ENCODE measurements around the gene SCO2.

Gene SCO2

DNA sequence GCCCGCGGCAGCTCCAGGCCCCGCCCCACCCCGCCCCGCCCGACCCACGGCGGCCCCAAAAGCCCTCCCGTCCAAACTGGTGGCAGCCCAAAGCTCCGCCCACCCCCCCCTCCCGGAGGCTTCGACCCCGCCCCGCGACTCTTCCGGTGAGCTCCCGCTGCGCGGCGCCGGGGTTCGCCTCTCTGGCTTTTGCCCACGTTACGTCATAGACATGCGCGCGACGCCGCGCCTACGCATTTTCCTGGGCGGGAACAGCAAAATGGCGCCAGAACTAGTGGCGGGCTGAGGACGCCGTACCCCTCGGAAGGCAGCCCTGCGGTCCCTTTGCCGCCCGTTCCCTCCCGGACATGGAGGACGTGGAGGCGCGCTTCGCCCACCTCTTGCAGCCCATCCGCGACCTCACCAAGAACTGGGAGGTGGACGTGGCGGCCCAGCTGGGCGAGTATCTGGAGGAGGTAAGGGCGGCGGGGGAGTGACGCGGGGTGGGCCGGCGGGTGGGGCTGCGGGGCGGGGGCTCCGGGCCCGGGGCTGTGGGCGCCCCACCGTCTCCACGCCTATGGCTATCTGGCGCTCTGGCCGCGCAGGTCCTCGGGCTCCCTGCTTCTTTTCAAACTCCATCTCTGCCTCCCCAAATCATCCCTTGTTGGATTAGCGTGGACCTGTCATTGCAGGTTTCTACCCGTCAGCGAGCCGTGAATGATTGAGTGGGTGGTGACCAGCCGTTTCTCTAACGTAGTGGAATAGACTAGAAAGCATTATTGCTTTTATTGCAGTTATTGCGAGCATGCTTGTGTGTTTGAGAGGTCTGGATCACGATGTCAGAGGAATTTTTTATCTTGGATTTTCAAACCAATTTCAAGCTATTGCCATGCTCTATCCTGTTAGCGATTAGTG lies 17.2 kb downstream of the SCO2 start, which contains the start of gene NCAPH2:
TSS of gene NCAPH2 (plus strand) at position 234 of the 894 bp plus-strand sequence. CDS start at position 348, 114 bp downstream.
- H3K4me3 ChIP-seq (ENCODE audit: low read depth, low read length), result peak within 1 kb of the TSS; percentile 98
- peaks cover 16% of the 10 kb centered on the region for H3K36me3 ChIP-seq (replicated peaks)
- peak; percentile 88 for DNase-seq
- no peaks in the 10 kb centered on the region for H3K27me3 ChIP-seq (replicated peaks)
- TF ChIP-seq, protein P1, sequence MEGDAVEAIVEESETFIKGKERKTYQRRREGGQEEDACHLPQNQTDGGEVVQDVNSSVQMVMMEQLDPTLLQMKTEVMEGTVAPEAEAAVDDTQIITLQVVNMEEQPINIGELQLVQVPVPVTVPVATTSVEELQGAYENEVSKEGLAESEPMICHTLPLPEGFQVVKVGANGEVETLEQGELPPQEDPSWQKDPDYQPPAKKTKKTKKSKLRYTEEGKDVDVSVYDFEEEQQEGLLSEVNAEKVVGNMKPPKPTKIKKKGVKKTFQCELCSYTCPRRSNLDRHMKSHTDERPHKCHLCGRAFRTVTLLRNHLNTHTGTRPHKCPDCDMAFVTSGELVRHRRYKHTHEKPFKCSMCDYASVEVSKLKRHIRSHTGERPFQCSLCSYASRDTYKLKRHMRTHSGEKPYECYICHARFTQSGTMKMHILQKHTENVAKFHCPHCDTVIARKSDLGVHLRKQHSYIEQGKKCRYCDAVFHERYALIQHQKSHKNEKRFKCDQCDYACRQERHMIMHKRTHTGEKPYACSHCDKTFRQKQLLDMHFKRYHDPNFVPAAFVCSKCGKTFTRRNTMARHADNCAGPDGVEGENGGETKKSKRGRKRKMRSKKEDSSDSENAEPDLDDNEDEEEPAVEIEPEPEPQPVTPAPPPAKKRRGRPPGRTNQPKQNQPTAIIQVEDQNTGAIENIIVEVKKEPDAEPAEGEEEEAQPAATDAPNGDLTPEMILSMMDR (IDR thresholded peaks at IDR 0.05; ENCODE audit: low read depth, low read length, missing control alignments), result no peak
- H3K27ac ChIP-seq, result peak within 1 kb of the TSS; percentile 63
- in situ Hi-C loops (cut with HindIII; ENCODE audit: low pct_ligation_motif_present, low sequenced_read_pairs), result no loop called here

DNA sequence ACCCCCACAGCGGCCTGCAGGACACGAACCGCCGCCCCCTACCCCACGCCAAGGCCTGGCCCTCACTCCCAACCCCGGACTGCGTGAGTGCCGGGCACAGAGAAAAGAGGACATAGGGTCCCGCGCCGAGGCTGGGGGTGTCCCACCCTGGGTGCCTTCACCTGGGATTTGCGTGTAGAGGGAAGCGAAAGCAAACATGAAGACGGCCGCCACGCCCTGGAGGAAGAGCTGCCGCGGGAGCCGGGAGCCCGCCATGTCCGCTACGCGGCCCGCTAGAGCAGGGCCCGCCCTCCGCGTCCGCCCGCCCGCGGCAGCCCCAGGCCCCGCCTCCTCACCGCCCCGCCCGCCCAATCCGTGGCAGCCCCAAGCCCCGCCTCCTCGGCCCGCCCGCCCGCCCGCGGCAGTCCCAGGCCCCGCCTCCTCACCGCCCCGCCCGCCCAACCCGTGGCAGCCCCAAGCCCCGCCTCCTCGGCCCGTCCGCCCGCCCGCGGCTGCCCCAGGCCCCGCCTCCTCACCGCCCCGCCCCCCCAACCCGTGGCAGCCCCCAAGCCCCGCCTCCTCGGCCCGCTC lies 17.9 kb downstream of the SCO2 start, which contains the start of gene LMF2:
TSS of gene LMF2 (minus strand) at position 282 of the 570 bp plus-strand sequence. CDS start at position 255, 27 bp downstream.
- TF ChIP-seq, protein P1 (IDR thresholded peaks at IDR 0.05; ENCODE audit: low read depth, low read length, missing control alignments), result no peak
- peak; percentile 69 for DNase-seq
- Histone ChIP-seq H3K36me3 (replicated peaks) (peaks cover 22% of the 10 kb centered on the region), H3K27ac (peak within 1 kb of the TSS; percentile 63), H3K4me3 (ENCODE audit: low read depth, low read length) (peak within 1 kb of the TSS; percentile 98), H3K27me3 (replicated peaks) (no peaks in the 10 kb centered on the region)
- in situ Hi-C loops (cut with HindIII; ENCODE audit: low pct_ligation_motif_present, low sequenced_read_pairs), result no loop called here

DNA sequence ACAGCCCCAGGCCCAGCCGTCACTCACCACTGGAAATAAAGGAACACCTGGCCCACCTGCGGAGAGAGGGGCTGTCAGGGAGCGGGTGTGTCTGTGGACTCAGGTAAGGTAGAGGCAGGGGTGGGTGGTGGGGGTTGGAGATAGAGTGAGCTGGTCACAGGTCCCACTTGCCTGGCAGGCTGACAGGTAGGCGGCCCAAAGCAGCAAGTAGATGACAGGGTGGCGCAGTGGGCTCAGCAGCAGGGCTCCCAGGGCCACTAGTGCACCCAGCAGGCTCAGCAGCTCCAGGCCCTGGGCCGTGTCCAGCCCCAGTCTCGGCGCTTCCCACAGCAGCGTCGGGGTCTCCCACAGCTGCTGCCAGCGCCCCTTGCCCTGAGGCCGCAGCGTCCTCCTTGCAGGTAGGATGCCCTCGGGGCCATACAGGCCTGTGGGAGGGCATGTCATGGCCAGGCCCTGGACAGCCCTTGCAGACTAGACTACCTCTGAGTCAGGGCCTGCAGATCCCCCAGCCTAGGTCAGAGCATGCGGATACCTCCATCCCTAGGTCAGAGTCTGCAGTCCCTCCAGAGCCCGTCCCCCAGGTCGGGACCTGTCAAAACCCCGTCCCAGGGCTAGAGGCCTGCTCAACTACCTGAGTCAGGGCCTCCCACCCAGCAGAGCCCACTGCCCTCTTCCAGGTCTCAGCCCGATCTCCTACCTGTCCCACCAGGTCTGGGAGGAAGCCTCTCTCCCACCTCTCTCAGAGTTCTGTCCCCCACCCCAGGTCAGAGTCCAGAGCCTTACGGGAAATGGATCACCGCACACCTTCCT lies 18.6 kb downstream of the SCO2 start:
- DNase-seq, result no peak
- Histone ChIP-seq H3K27ac (peak overlapping the region; percentile 63), H3K4me3 (ENCODE audit: low read depth, low read length) (peak overlapping the region; percentile 98), H3K27me3 (replicated peaks) (no peaks in the 10 kb centered on the region), H3K36me3 (replicated peaks) (peaks cover 25% of the 10 kb centered on the region)
- TF ChIP-seq, protein P1 (IDR thresholded peaks at IDR 0.05; ENCODE audit: low read depth, low read length, missing control alignments), result no peak
- in situ Hi-C loops (cut with HindIII; ENCODE audit: low pct_ligation_motif_present, low sequenced_read_pairs), result no loop called here

DNA sequence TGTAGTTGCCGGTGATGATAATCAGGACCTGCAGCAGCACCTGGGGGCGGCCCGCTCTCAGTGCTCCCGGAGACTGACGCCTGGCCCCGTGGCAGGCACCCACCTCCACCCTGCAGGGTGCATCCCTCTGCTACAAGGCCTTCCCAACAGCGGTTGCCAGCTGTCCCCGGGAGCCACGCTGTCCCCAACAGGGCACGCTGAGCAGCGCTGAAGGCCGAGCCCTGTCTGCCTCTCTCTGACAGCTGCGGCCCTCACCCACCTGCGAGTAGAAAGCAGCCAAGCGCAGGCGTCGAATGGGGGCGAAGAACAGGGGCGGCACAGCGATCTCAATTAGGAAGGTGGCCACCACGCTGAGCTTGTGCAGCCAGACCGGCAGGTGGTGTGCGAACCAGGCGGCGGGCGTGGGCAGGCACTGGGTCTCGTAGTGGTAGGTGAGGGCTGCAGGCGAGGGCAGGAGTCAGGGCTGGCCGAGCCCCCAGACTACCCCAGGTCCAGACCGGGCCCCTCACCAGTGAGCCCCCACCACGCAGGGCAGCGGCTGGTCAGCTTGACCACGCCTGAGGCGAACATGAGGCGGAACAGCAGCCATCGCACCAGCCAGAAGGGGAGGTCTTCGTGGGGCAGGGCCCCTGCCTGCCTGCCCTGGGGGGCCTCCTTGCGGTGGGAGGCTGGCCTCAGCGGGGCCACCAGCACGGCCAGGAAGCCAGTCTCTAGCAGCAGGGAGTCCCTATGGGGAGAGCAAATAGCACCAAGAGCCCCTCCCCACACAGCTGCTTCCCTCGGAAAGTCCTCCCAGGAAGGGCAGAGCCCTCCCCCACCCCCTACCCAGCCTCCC lies 19.4 kb downstream of the SCO2 start:
- Histone ChIP-seq H3K27ac (no peak overlapping the region), H3K36me3 (replicated peaks) (peaks cover 25% of the 10 kb centered on the region), H3K4me3 (ENCODE audit: low read depth, low read length) (peak overlapping the region; percentile 98), H3K27me3 (replicated peaks) (no peaks in the 10 kb centered on the region)
- DNase-seq, result no peak
- TF ChIP-seq, protein P1 (IDR thresholded peaks at IDR 0.05; ENCODE audit: low read depth, low read length, missing control alignments), result no peak
- in situ Hi-C loops (cut with HindIII; ENCODE audit: low pct_ligation_motif_present, low sequenced_read_pairs), result no loop called here

DNA sequence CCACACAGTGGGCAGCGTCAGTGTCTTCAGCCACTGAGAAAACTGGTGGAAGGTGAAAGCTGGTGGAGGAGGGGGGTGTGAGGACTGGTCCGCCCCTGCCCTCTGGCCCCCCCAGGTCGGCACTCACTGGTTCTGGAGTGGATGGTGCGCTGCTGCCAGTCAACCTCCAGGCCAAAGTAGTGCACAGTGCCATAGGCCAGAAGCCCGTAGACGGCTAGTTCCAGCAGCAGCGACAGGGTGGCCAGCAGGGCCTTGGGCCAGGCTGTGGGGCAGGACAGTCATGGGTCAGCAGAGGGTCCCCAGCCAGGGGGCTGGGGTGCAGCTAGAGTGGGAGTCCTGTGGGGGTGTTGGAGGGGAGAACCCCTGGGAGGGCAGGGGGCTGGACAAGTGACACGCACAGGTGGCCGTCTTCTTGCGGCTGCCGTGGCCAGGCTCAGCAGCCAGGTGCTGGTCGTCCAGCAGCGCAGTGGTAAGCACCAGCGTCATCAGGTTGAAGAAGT lies 20.1 kb downstream of the SCO2 start:
- TF ChIP-seq, protein P1 (IDR thresholded peaks at IDR 0.05; ENCODE audit: low read depth, low read length, missing control alignments), result no peak
- peaks cover 25% of the 10 kb centered on the region for H3K36me3 ChIP-seq (replicated peaks)
- H3K27ac ChIP-seq, result no peak overlapping the region
- no peaks in the 10 kb centered on the region for H3K27me3 ChIP-seq (replicated peaks)
- H3K4me3 ChIP-seq (ENCODE audit: low read depth, low read length), result no peak overlapping the region
- no peak for DNase-seq
- in situ Hi-C loops (cut with HindIII; ENCODE audit: low pct_ligation_motif_present, low sequenced_read_pairs), result no loop called here
